ENCODE data around the gene NPC1L1. TPM values are rescaled to one million over a fixed set of nuclear protein-coding genes. Genes with fewer than 3 reads are reported as not detected.
"Not testable (repeated sequence)": the region's sequence is repeated elsewhere in the genome, so short reads cannot be mapped to it uniquely, and the experiment has no call there.

Gene NPC1L1
- total RNA-seq, 1 experiment from 2014 or later = not detected

- Histone ChIP-seq H3K4me3 (no peak overlapping the region), H3K27ac (no peak overlapping the region), H3K9me3 (replicated peaks) (no peaks in the 10 kb centered on the region), H3K36me3 (no peaks in the 10 kb centered on the region), H3K27me3 (no peaks in the 10 kb centered on the region), H3K4me1 (no peaks in the 10 kb centered on the region; the same call in 1 of the 2 replicates)
- no peak for DNase-seq
Measured at GRCh38 chr7:44555350-44555749, 14.2 kb upstream of the NPC1L1 start.

GRCh38 chr7:44552473-44553005 is 11.4 kb upstream of the NPC1L1 start:
- H3K27ac ChIP-seq; H3K4me1 ChIP-seq; H3K9me3 ChIP-seq (replicated peaks); H3K4me3 ChIP-seq; H3K36me3 ChIP-seq; DNase-seq; H3K27me3 ChIP-seq: not testable (repeated sequence)

GRCh38 chr7:44549457-44549856 is 8.3 kb upstream of the NPC1L1 start:
- Histone ChIP-seq H3K27ac (no peak overlapping the region), H3K36me3 (no peaks in the 10 kb centered on the region), H3K9me3 (replicated peaks) (no peaks in the 10 kb centered on the region), H3K4me3 (no peak overlapping the region), H3K27me3 (no peaks in the 10 kb centered on the region), H3K4me1 (no peaks in the 10 kb centered on the region; the same call in 1 of the 2 replicates)
- no peak for DNase-seq

GRCh38 chr7:44548893-44549292 is 7.8 kb upstream of the NPC1L1 start:
- Histone ChIP-seq H3K36me3 (no peaks in the 10 kb centered on the region), H3K9me3 (replicated peaks) (no peaks in the 10 kb centered on the region), H3K27me3 (no peaks in the 10 kb centered on the region), H3K4me1 (no peaks in the 10 kb centered on the region; the same call in 1 of the 2 replicates), H3K27ac (no peak overlapping the region), H3K4me3 (no peak overlapping the region)
- no peak for DNase-seq

- Histone ChIP-seq H3K27ac (no peak overlapping the region), H3K27me3 (no peaks in the 10 kb centered on the region; the same call in 1 of the 2 replicates), H3K36me3 (no peaks in the 10 kb centered on the region), H3K4me3 (no peak overlapping the region), H3K4me1 (no peaks in the 10 kb centered on the region; the same call in 1 of the 2 replicates), H3K9me3 (replicated peaks) (no peaks in the 10 kb centered on the region)
- no peak for DNase-seq
Measured at GRCh38 chr7:44547536-44548231, 6.6 kb upstream of the NPC1L1 start.

- H3K27me3 ChIP-seq = peaks cover 6% of the 10 kb centered on the region; the same call in 1 of the 2 replicates
- no peak for DNase-seq
- no peaks in the 10 kb centered on the region for H3K36me3 ChIP-seq
- H3K27ac ChIP-seq = no peak overlapping the region
- H3K9me3 ChIP-seq (replicated peaks) = no peaks in the 10 kb centered on the region
- H3K4me3 ChIP-seq = no peak overlapping the region
- H3K4me1 ChIP-seq = no peaks in the 10 kb centered on the region
Measured at GRCh38 chr7:44541876-44542610, 913 bp upstream of the NPC1L1 start.

- no peak for DNase-seq
- H3K4me3 ChIP-seq = no peak overlapping the region
- peaks cover 6% of the 10 kb centered on the region; the same call in 1 of the 2 replicates for H3K27me3 ChIP-seq
- H3K9me3 ChIP-seq (replicated peaks) = no peaks in the 10 kb centered on the region
- no peaks in the 10 kb centered on the region for H3K4me1 ChIP-seq
- no peak overlapping the region for H3K27ac ChIP-seq
- no peaks in the 10 kb centered on the region for H3K36me3 ChIP-seq
Measured at GRCh38 chr7:44540592-44541027, 520 bp downstream of the NPC1L1 start.

GRCh38 chr7:44539669-44540506 is 1.2 kb downstream of the NPC1L1 start:
- Histone ChIP-seq H3K27me3 (peaks cover 6% of the 10 kb centered on the region; the same call in 1 of the 2 replicates), H3K27ac (no peak overlapping the region), H3K36me3 (no peaks in the 10 kb centered on the region), H3K4me1 (no peaks in the 10 kb centered on the region), H3K9me3 (replicated peaks) (no peaks in the 10 kb centered on the region), H3K4me3 (no peak overlapping the region)
- no peak for DNase-seq

- Histone ChIP-seq H3K4me1 (no peaks in the 10 kb centered on the region), H3K27ac (no peak overlapping the region), H3K4me3 (no peak overlapping the region), H3K27me3 (peaks cover 6% of the 10 kb centered on the region; the same call in 1 of the 2 replicates), H3K9me3 (replicated peaks) (no peaks in the 10 kb centered on the region), H3K36me3 (no peaks in the 10 kb centered on the region)
- DNase-seq = no peak
Measured at GRCh38 chr7:44538798-44539668, 2.1 kb downstream of the NPC1L1 start.

GRCh38 chr7:44538093-44538797 is 2.9 kb downstream of the NPC1L1 start:
- H3K27me3 ChIP-seq = peaks cover 6% of the 10 kb centered on the region; the same call in 1 of the 2 replicates
- no peaks in the 10 kb centered on the region for H3K36me3 ChIP-seq
- no peaks in the 10 kb centered on the region for H3K9me3 ChIP-seq (replicated peaks)
- H3K4me3 ChIP-seq = no peak overlapping the region
- no peak overlapping the region for H3K27ac ChIP-seq
- no peaks in the 10 kb centered on the region for H3K4me1 ChIP-seq
- no peak for DNase-seq

GRCh38 chr7:44537442-44537841 is 3.7 kb downstream of the NPC1L1 start:
- Histone ChIP-seq H3K27ac (no peak overlapping the region), H3K4me3 (no peak overlapping the region), H3K4me1 (no peaks in the 10 kb centered on the region), H3K9me3 (replicated peaks) (no peaks in the 10 kb centered on the region), H3K36me3 (no peaks in the 10 kb centered on the region), H3K27me3 (peaks cover 4% of the 10 kb centered on the region; the same call in 1 of the 2 replicates)
- no peak for DNase-seq

GRCh38 chr7:44536090-44536489 is 5.0 kb downstream of the NPC1L1 start:
- Histone ChIP-seq H3K27ac (no peak overlapping the region), H3K9me3 (replicated peaks) (no peaks in the 10 kb centered on the region), H3K4me3 (no peak overlapping the region), H3K27me3 (no peaks in the 10 kb centered on the region), H3K36me3 (no peaks in the 10 kb centered on the region), H3K4me1 (no peaks in the 10 kb centered on the region)
- DNase-seq = no peak

GRCh38 chr7:44535348-44536064 is 5.6 kb downstream of the NPC1L1 start:
- Histone ChIP-seq H3K4me3 (no peak overlapping the region), H3K4me1 (no peaks in the 10 kb centered on the region), H3K9me3 (replicated peaks) (no peaks in the 10 kb centered on the region), H3K36me3 (no peaks in the 10 kb centered on the region), H3K27me3 (no peaks in the 10 kb centered on the region), H3K27ac (no peak overlapping the region)
- DNase-seq = no peak
